HG02981 (cell line): ENCODE measurements around the gene FRMD4A.

ENCODE experiments used
- ATAC-seq: cut with Tn5 transposase; IDR thresholded peaks from one replicate; pipeline ENCODE4 v1.9.1; 2021; ENCODE audit warnings: mild to moderate bottlenecking, moderate library complexity; ENCODE audit not compliant: unreplicated experiment

FRMD4A gene

GRCh38 chr10:13699216-13699615 is 631.5 kb downstream of the FRMD4A start:
- no peak for ATAC-seq

GRCh38 chr10:13698217-13698616 is 632.5 kb downstream of the FRMD4A start:
- ATAC-seq, result no peak

- ATAC-seq, result no peak
Observed at GRCh38 chr10:13696071-13696470, 634.7 kb downstream of the FRMD4A start.

GRCh38 chr10:13695588-13695987 is 635.1 kb downstream of the FRMD4A start:
- ATAC-seq, result no peak

- ATAC-seq, result no peak
Observed at GRCh38 chr10:13693783-13694700, 636.7 kb downstream of the FRMD4A start.

GRCh38 chr10:13690281-13690825 is 640.4 kb downstream of the FRMD4A start:
- ATAC-seq, result no peak

GRCh38 chr10:13686331-13686752 is 644.4 kb downstream of the FRMD4A start:
- no peak for ATAC-seq

DNA sequence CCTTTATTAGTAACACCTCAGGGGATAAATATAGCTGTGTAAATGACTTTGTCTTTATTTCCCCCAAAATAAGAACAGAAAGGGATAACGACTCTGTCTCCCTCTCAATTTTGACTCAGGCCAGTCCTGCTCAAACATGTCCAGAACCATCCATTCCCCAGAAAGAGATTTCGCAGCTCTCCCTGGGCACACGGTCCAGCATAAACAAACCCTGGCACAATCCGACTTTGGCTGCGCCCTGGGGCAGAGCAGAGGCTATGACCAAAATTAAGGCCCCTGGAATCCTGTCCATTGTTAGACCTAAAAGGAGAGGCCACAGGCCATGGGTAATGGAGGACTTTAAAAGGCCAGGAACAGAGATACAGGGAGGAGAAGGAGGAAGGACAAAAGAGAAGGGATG is 644.8 kb downstream of the FRMD4A start:
- ATAC-seq, result no peak

DNA sequence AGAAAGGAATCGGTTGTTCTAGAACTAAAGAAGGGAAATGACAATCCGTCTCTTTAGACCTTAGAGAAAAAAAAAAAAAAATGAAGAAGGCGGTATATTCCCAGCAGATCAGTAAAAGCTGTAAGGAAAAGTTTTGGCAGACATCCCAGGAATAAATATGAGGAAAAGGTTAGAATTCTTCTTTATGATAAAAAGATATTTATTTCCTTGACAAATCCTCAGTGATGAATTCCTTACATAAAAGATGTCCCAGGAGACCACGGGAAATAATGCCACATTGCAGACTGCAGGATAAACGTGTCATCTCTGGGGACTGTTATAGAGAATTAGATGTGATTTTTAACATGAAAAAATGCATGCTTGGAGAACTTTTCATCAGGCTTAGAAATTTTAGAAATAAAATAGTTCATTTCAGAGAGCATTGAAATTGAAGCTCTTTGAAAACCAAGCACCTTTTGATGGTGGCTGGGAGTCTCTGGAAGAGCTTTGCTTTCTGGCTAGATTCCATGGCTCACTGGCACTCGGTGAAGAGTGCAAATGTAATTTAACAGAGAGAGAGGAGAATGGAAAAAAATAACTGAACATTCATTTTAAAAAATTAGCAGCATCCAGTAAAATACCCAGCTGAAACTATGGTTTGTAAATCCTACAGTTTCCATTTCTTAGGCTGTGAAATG is 645.8 kb downstream of the FRMD4A start:
- no peak for ATAC-seq

GRCh38 chr10:13684252-13684791 is 646.4 kb downstream of the FRMD4A start:
- no peak for ATAC-seq

- no peak for ATAC-seq
Observed at GRCh38 chr10:13683017-13683416, 647.7 kb downstream of the FRMD4A start.

- ATAC-seq, result no peak
Observed at GRCh38 chr10:13681960-13682359, 648.8 kb downstream of the FRMD4A start.

DNA sequence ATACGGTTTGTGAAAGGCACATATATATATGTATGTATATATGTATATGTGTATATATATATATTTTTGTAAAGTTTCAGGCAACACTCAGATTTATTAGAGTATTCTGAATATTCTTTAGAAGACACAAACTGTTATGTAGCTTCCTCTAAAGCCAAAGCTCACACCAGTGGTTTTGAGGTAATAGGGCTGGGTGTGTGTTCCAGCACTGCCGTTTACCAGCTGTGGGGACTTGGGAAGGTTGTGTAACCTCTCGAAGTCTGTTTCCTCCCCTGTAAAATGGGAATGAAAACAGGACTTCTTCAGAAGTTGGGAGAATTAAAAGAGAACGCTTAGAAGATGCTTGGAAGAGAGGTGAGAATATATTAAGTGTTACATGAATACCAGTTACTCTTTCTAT is 649.2 kb downstream of the FRMD4A start:
- ATAC-seq, result no peak

- ATAC-seq, result no peak
Observed at GRCh38 chr10:13681095-13681494, 649.6 kb downstream of the FRMD4A start.

DNA sequence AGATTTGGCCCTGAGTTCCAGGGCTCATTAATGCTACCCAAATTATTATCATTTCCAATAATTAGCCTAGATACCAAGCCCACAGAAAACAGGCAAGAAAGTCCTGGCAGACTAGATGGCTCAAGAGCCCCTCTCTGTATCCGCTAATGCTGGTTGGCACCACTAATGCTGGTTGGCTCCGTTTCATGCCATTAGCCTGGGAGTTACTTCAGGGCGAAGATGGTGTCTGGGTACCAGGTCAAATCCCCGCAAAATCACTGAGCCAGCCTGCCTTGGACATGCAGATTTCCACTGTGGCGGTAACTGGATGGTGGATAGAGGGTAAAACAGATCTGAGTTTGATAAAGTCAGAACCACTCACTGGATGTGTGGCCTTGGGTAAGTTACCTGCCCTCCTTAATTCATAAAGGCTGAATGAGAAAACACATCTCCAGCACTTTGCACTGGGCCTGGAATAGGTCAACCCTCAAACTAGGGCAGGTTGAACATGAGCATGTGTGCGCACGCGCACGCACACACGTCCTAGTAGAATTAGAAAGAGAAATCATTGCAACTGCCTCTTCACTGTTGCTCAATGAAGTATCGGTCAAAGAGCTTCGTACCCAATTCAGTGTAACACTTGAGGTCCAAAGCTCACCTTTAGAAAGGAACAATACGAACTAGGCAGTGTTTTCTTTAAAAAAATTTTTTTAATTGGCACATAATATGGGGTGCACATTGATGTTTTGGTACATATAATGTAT is 652.5 kb downstream of the FRMD4A start:
- no peak for ATAC-seq

GRCh38 chr10:13674645-13675588 is 655.8 kb downstream of the FRMD4A start:
- ATAC-seq, result no peak

DNA sequence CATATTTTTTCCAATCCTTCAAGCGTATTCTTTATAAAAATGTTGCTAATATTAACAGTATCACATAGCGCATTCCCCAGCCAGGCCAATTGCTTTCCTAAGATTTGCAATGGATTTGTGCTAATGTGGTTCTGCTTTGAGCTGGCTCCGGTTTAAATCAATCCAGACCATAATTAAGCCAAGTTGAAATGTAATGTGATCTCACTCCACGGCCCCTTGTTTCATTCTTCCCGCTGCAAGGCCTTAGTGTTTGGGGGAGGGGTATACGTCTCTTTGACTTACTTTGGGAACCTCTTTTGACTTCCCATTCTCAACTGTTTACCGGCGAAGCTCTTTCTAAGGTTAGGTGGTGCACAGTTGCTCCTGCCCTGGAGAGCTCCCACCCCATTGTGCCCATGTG is 657.6 kb downstream of the FRMD4A start:
- ATAC-seq, result no peak

DNA sequence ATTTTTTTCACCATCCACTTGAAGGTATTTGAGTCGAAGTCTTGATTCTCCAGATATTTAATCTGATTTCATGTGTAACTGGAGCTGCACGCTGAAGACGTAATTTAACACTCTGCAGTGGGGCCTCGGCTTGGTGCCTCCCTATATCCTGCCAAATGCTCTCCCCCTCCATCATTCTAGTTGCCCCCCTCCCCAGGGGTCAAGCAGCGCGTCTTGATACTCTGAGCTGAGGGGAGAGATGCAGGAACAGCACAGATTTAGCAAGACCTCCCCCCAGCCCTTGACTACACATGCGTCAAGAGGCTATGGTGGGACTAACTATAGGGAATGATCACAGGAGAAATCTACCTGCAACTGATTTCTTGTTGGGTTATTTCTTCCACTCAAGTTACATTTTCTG is 658.2 kb downstream of the FRMD4A start:
- ATAC-seq, result no peak

DNA sequence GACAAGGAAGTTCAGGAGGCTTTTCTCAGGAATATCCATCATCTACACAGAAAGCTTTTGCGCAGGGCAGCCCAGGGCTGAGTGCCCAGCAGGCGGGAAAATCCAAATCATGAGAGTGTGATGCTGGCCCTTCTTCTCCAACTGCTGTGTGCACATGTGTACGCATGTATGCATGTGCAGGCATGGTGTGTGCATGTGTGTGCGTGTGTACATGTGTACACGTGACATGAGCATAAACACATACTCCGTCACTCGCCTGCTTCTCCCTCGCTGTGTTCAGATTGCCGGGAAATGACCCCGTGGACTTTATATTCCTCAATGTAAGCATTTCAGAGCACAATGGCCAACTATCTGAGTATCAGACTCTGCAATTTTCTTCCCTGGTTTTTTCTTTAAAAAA is 658.8 kb downstream of the FRMD4A start:
- no peak for ATAC-seq

DNA sequence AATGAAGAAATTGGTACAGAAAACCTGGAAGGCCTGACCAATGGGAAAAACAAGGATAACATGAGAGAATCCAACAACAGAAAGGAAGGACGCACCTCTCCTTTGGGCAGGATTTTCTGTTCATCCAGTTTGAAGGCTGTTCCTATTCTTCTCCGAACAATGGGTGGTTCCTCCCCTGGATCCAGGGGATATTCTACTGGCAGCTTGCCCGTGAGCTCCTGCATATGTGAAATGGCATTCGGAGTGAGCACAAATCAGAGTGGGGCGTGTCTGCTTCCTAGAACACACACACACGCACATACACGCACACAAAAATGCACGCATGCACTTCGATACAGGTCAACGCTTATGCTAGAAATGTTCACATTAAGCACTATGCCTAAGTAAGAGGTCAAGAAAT is 660.4 kb downstream of the FRMD4A start:
- no peak for ATAC-seq
